H9 (cell line): Measurements from ENCODE around the gene SUGP1. TPM values are rescaled to one million over a fixed set of nuclear protein-coding genes. Genes with fewer than 3 reads are reported as not detected.

ENCODE experiments used
- DNase-seq: peaks from one replicate; pipeline ENCODE4 v3.0.0-alpha.2; 2017
- H2AFZ ChIP-seq: one replicate; pipeline ENCODE4 v1.6.1; 2013; ENCODE audit warnings: mild to moderate bottlenecking, low read length, control low read depth, moderate library complexity
- H2AK5ac ChIP-seq: 2 replicates; pipeline ENCODE4 v1.6.1; 2013; ENCODE audit warnings: low read length, control low read depth, mixed read lengths; ENCODE audit not compliant: insufficient read length
- H2BK120ac ChIP-seq: one replicate; pipeline ENCODE4 v1.6.1; 2013; ENCODE audit warnings: low read depth, mild to moderate bottlenecking, low read length, control low read depth, inconsistent platforms; ENCODE audit not compliant: poor library complexity, severe bottlenecking
- H2BK12ac ChIP-seq: 2 replicates; pipeline ENCODE4 v1.6.1; 2013; ENCODE audit warnings: low read length, control low read depth, mixed read lengths, low read depth; ENCODE audit not compliant: insufficient read length
- H2BK15ac ChIP-seq: 2 replicates; pipeline ENCODE4 v1.6.1; 2013; ENCODE audit warnings: low read depth, low read length, control low read depth
- H2BK20ac ChIP-seq: one replicate; pipeline ENCODE4 v1.6.1; 2013; ENCODE audit warnings: low read depth, mild to moderate bottlenecking, low read length, control low read depth, inconsistent platforms; ENCODE audit not compliant: poor library complexity, severe bottlenecking
- H2BK5ac ChIP-seq: 2 replicates; pipeline ENCODE4 v1.6.1; 2013; ENCODE audit warnings: low read length, control low read depth, mixed read lengths; ENCODE audit not compliant: insufficient read length
- H3K14ac ChIP-seq: 2 replicates; pipeline ENCODE4 v1.6.1; 2013; ENCODE audit warnings: low read length, control low read depth; ENCODE audit not compliant: insufficient read depth
- H3K18ac ChIP-seq: 2 replicates; pipeline ENCODE4 v1.6.1; 2013; ENCODE audit warnings: low read depth, mild to moderate bottlenecking, mixed read lengths, low read length, control low read depth; ENCODE audit not compliant: insufficient read length
- H3K23ac ChIP-seq: 2 replicates; pipeline ENCODE4 v1.6.1; 2013; ENCODE audit warnings: low read length, control low read depth, mixed read lengths, low read depth; ENCODE audit not compliant: insufficient read length
- H3K23me2 ChIP-seq: 2 replicates; pipeline ENCODE4 v1.6.1; 2013; ENCODE audit warnings: low read depth, mild to moderate bottlenecking, mixed read lengths, low read length, control low read depth; ENCODE audit not compliant: insufficient read length, poor library complexity, severe bottlenecking
- H3K27ac ChIP-seq: 2 replicates; pipeline ENCODE4 v1.5.1; 2013; ENCODE audit warnings: low read length, control low read depth, mixed read lengths, low read depth; ENCODE audit not compliant: insufficient read length
- H3K27me3 ChIP-seq: 2 replicates; pipeline ENCODE4 v1.6.1; 2013; ENCODE audit warnings: low read length, control low read depth, inconsistent platforms; ENCODE audit not compliant: insufficient read depth
- H3K4ac ChIP-seq: 2 replicates; pipeline ENCODE4 v1.6.1; 2013; ENCODE audit warnings: low read depth, mild to moderate bottlenecking, control low read depth, inconsistent platforms, low read length, moderate library complexity
- H3K4me1 ChIP-seq: 2 replicates; pipeline ENCODE4 v1.6.1; 2013; ENCODE audit warnings: low read length, control low read depth, inconsistent platforms; ENCODE audit not compliant: insufficient read depth
- H3K4me2 ChIP-seq: 2 replicates; pipeline ENCODE4 v1.6.1; 2013; ENCODE audit warnings: low read length, control low read depth, mixed read lengths; ENCODE audit not compliant: insufficient read length, insufficient read depth
- H3K56ac ChIP-seq: 2 replicates; pipeline ENCODE4 v1.6.1; 2013; ENCODE audit warnings: low read depth, mild to moderate bottlenecking, mixed read lengths, low read length, control low read depth; ENCODE audit not compliant: insufficient read length
- H3K79me1 ChIP-seq: 2 replicates; pipeline ENCODE4 v1.6.1; 2013; ENCODE audit warnings: low read depth, mild to moderate bottlenecking, moderate library complexity, low read length, control low read depth, inconsistent platforms; ENCODE audit not compliant: insufficient read depth, poor library complexity, severe bottlenecking
- H3K79me2 ChIP-seq: 2 replicates; pipeline ENCODE4 v1.6.1; 2013; ENCODE audit warnings: low read length, control low read depth, inconsistent platforms; ENCODE audit not compliant: insufficient read depth
- H3K9ac ChIP-seq: 2 replicates; pipeline ENCODE4 v1.6.1; 2013; ENCODE audit warnings: low read length, control low read depth, mixed read lengths; ENCODE audit not compliant: insufficient read length; ENCODE audit errors: extremely low read depth
- H3K9me3 ChIP-seq: one replicate; pipeline ENCODE4 v1.6.1; 2013; ENCODE audit warnings: low read depth, low read length, inconsistent platforms; ENCODE audit not compliant: control insufficient read depth
- H3T11ph ChIP-seq: one replicate; pipeline ENCODE4 v1.6.1; 2013; ENCODE audit warnings: mild to moderate bottlenecking, low read length, control low read depth, inconsistent platforms
- H4K20me1 ChIP-seq: one replicate; pipeline ENCODE4 v1.6.1; 2013; ENCODE audit not compliant: control insufficient read depth, insufficient read length, insufficient read depth
- H4K5ac ChIP-seq: 2 replicates; pipeline ENCODE4 v1.6.1; 2013; ENCODE audit warnings: low read depth, mild to moderate bottlenecking, mixed read lengths, low read length, control low read depth; ENCODE audit not compliant: insufficient read length
- H4K8ac ChIP-seq: replicated peaks from 2 replicates; pipeline ENCODE4 v1.6.1; 2013; ENCODE audit warnings: low read length, control low read depth, mixed read lengths, low read depth; ENCODE audit not compliant: insufficient read length
- H4K91ac ChIP-seq: 2 replicates; pipeline ENCODE4 v1.6.1; 2013; ENCODE audit warnings: low read depth, mild to moderate bottlenecking, moderate library complexity, mixed read lengths, low read length, control low read depth; ENCODE audit not compliant: insufficient read length
- H3K27ac Mint-ChIP-seq, 3 experiments: 2 replicates in 2 of 3; 3 replicates in 1 of 3; pipeline ENCODE4 v1.8.0; 2020 to 2021; ENCODE audit warnings: mixed read lengths in 3 of 3, mild to moderate bottlenecking in 1 of 3, moderate library complexity in 1 of 3
- H3K27me3 Mint-ChIP-seq: 2 replicates; pipeline ENCODE4 v1.8.0; 2021; ENCODE audit warnings: low read depth, mild to moderate bottlenecking, moderate library complexity, mixed read lengths
- H3K36me3 Mint-ChIP-seq, 3 experiments: 2 replicates in 2 of 3; 3 replicates in 1 of 3; pipeline ENCODE4 v1.8.0; 2020 to 2021; ENCODE audit warnings: low read depth in 3 of 3, mixed read lengths in 3 of 3; ENCODE audit not compliant: insufficient read depth in 1 of 3
- H3K4me1 Mint-ChIP-seq, 2 experiments: 2 replicates each; pipeline ENCODE4 v1.8.0; 2020; ENCODE audit warnings: mixed read lengths in 2 of 2
- H3K4me3 Mint-ChIP-seq, 2 experiments: 2 replicates in 1 of 2; 3 replicates in 1 of 2; pipeline ENCODE4 v1.8.0; 2020 to 2021; ENCODE audit warnings: mild to moderate bottlenecking in 2 of 2, mixed read lengths in 2 of 2, moderate library complexity in 1 of 2
- H3K9me3 Mint-ChIP-seq, 2 experiments: 2 replicates in 1 of 2; 3 replicates in 1 of 2; pipeline ENCODE4 v1.8.0; 2020; ENCODE audit warnings: mild to moderate bottlenecking in 2 of 2, mixed read lengths in 2 of 2, moderate library complexity in 1 of 2
- WGBS: extraction: QIAGEN DNeasy Blood & Tissue Kit; methylation state at CpG from one replicate; pipeline ENCODE4 v1.1.7; 2013; ENCODE audit warnings: missing lambda C conversion rate, low lambda C conversion rate, mixed read lengths; ENCODE audit not compliant: insufficient read length; ENCODE audit errors: extremely low coverage; 5-methylcytosine and 5-hydroxymethylcytosine counted together
- total RNA-seq: library from RNA; stranded (reverse); gene quantifications from 2 replicates; pipeline ENCODE4 v1.2.1, GENCODE V29; 2021
- TF ChIP-seq, protein P1 (sequence below): fragments of 200-600 bp; sonication (generic); conservative IDR thresholded peaks from 3 replicates; pipeline ENCODE4 v1.8.0; 2021; ENCODE audit warnings: antibody characterized with exemption, mild to moderate bottlenecking

SUGP1 gene
- total RNA-seq, 1 experiment from 2014 or later: 103 TPM

DNA sequence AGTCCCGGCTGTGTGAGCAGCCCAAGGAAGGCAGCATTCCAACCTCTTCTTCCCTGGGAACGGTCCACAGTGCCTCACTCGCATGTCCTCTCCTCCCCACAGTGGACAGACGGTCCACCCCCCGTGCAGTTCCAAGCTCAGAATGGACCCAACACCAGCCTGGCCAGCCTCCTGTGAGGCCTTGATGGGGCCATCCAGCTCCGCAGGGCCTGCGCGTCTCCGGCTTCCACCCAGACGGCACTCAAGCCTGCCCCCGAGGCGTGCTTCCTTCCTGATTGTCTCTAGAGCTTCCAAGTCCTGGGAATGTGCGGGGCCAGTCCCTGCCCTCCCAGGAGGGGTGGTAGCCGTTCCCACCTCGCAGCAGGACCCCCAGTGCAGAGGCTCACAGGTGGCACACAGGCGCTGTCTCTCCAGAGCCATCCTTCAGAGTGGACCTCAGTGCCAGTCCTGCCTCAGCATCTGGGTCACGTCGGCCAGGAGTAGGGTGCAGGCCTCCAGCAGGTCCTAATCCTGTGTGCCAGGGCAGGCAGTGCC is 35.4 kb upstream of the SUGP1 start:
- H3K27me3 Mint-ChIP-seq: no peaks in the 10 kb centered on the region
- TF ChIP-seq, protein P1, sequence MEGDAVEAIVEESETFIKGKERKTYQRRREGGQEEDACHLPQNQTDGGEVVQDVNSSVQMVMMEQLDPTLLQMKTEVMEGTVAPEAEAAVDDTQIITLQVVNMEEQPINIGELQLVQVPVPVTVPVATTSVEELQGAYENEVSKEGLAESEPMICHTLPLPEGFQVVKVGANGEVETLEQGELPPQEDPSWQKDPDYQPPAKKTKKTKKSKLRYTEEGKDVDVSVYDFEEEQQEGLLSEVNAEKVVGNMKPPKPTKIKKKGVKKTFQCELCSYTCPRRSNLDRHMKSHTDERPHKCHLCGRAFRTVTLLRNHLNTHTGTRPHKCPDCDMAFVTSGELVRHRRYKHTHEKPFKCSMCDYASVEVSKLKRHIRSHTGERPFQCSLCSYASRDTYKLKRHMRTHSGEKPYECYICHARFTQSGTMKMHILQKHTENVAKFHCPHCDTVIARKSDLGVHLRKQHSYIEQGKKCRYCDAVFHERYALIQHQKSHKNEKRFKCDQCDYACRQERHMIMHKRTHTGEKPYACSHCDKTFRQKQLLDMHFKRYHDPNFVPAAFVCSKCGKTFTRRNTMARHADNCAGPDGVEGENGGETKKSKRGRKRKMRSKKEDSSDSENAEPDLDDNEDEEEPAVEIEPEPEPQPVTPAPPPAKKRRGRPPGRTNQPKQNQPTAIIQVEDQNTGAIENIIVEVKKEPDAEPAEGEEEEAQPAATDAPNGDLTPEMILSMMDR: no peak

More for the DNA sequence above, 35.4 kb upstream of the SUGP1 start:
- Mint-ChIP-seq H3K36me3 (peaks cover 15 to 32% (median 29%) of the 10 kb centered on the region in 3 experiments), H3K27ac (no peak overlapping the region), H3K4me1 (no peaks in the 10 kb centered on the region), H3K4me3 (no peak overlapping the region), H3K9me3 (no peaks in the 10 kb centered on the region)
- Histone ChIP-seq H3K9ac (no peak overlapping the region), H3K27me3 (no peaks in the 10 kb centered on the region), H3K23me2 (no peaks in the 10 kb centered on the region), H4K91ac (no peak overlapping the region), H3K79me1 (no peaks in the 10 kb centered on the region), H4K20me1 (no peaks in the 10 kb centered on the region), H4K8ac (no peak overlapping the region), H2BK12ac (no peak overlapping the region), H3K27ac (no peak overlapping the region), H3K18ac (no peak overlapping the region), H3K4me2 (no peak overlapping the region), H2AFZ (no peak overlapping the region), H2BK20ac (no peak overlapping the region), H3T11ph (no peak overlapping the region), H3K4ac (no peak overlapping the region), H3K4me1 (no peaks in the 10 kb centered on the region), H2AK5ac (no peak overlapping the region), H3K14ac (no peak overlapping the region), H3K9me3 (no peaks in the 10 kb centered on the region), H4K5ac (no peak overlapping the region), H3K56ac (no peak overlapping the region), H2BK5ac (no peak overlapping the region), H3K79me2 (no peaks in the 10 kb centered on the region), H2BK15ac (no peak overlapping the region), H2BK120ac (no peak overlapping the region), H3K23ac (no peak overlapping the region)
- DNase-seq: no peak
- WGBS: no CpG with 5 or more reads among the region's 18 CpGs
